H1 (cell line): ENCODE data around the gene LPCAT1. TPM values are rescaled to one million over a fixed set of nuclear protein-coding genes. Genes with fewer than 3 reads are reported as not detected.

Experiments
- CHD1 ChIP-seq: IDR thresholded peaks from 2 replicates; pipeline ENCODE4 v1.6.1; 2012; ENCODE audit warnings: low read depth, low read length, improper control_type of control experiment
- CTBP2 ChIP-seq: IDR thresholded peaks from 2 replicates; pipeline ENCODE4 v1.7.0; 2011; ENCODE audit warnings: borderline replicate concordance, mild to moderate bottlenecking, moderate library complexity, mixed read lengths, low read length; ENCODE audit not compliant: insufficient read depth, insufficient read length
- NRF1 ChIP-seq: IDR thresholded peaks from 2 replicates; pipeline ENCODE4 v1.6.1; 2011; ENCODE audit warnings: mild to moderate bottlenecking, low read depth, low read length, improper control_type of control experiment
- RXRA ChIP-seq: IDR thresholded peaks from 2 replicates; pipeline ENCODE4 v1.6.1; 2011; ENCODE audit warnings: low read depth, mild to moderate bottlenecking, low read length, moderate library complexity; ENCODE audit not compliant: insufficient read depth
- SAP30 ChIP-seq: fragments of 300-600 bp; sonication (generic); IDR thresholded peaks from 2 replicates; pipeline ENCODE4 v1.7.1; 2012; ENCODE audit warnings: low read length, moderate library complexity, mild to moderate bottlenecking, inconsistent platforms; ENCODE audit not compliant: insufficient read depth, insufficient replicate concordance
- ZNF274 ChIP-seq: IDR thresholded peaks from 2 replicates; pipeline ENCODE4 v1.7.0; 2012; ENCODE audit warnings: low read length, borderline replicate concordance; ENCODE audit errors: extremely low read depth
- polyA plus RNA-seq, 7 experiments: library from polyadenylated mRNA; depleted of rRNA in 3 of 7; stranded (reverse) in 5 of 7; unstranded in 2 of 7; fragments of >200 nt in 5 of 7; fragments of 200-250 nt in 2 of 7; gene quantifications; 1 replicate in 5 of 7; 2 replicates in 1 of 7; 4 replicates in 1 of 7; pipeline versions ENCODE4 v1.2.1 to v1.2.3, GENCODE V29; 2011 to 2013; ENCODE audit warnings: missing spikeins in 2 of 7, mixed read lengths in 2 of 7
- total RNA-seq: library from RNA; stranded (reverse); fragmentation: NEBNext Ultra II Directional; extraction: Animal tissue kit (Norgen Biotek cat#: 25700); gene quantifications from 2 replicates; pipeline ENCODE4 v1.2.1, GENCODE V29; 2021
- TF ChIP-seq, protein P1 (sequence below): fragments of 300-600 bp; sonication (generic); IDR thresholded peaks from 2 replicates; pipeline ENCODE4 v1.7.1; 2012; ENCODE audit warnings: low read length, moderate library complexity, mild to moderate bottlenecking, inconsistent platforms; ENCODE audit not compliant: insufficient replicate concordance

LPCAT1 gene
- total and polyA plus RNA-seq, 2 of the 8 experiments (the other 6 are each of a cell fraction or from before 2014, with no cell fraction given), result 107 to 260 TPM

DNA sequence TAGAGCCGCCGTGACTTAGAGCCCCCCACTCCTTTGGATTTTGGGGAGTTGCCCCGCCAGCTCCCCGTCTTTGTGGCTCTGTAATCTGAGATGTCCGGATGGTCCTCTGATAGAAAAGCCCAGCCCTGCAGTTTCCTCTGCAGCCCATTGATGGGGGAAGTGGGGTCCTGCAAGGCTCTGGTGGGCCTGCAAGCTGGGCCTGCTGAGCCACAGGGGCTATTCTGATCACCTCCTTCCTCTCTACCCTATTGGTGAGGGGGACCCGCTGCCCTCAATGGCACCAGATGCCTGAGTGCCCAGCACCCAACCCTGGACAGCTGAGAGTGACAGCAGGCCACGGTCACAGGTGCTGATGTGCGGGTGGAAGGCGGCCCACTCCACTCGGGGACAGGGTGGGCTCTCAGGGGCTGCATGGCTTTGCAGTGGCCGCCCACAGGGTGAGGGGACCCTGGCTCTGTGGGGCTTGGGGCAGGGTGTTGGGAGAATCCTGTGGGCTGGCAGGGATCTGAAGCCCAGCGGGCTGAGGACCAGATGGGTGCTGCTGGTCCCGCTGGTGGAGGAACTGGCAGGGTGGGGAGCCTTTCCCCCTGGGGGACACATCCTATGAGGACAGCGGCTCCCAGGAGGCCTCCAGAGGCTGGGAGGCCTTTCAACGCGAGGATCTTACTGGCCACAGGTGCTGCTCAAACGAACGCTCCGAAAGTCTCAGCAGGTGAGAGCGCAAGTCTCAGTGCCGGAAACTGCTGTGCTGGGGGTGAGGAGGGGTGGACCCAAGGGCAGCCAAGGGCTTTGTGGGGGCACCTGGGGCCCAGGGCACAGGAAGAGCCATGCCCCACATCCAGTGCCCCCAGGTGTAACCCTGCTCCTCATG is 30.0 kb upstream of the LPCAT1 start (continued):
- TF ChIP-seq, protein P1, sequence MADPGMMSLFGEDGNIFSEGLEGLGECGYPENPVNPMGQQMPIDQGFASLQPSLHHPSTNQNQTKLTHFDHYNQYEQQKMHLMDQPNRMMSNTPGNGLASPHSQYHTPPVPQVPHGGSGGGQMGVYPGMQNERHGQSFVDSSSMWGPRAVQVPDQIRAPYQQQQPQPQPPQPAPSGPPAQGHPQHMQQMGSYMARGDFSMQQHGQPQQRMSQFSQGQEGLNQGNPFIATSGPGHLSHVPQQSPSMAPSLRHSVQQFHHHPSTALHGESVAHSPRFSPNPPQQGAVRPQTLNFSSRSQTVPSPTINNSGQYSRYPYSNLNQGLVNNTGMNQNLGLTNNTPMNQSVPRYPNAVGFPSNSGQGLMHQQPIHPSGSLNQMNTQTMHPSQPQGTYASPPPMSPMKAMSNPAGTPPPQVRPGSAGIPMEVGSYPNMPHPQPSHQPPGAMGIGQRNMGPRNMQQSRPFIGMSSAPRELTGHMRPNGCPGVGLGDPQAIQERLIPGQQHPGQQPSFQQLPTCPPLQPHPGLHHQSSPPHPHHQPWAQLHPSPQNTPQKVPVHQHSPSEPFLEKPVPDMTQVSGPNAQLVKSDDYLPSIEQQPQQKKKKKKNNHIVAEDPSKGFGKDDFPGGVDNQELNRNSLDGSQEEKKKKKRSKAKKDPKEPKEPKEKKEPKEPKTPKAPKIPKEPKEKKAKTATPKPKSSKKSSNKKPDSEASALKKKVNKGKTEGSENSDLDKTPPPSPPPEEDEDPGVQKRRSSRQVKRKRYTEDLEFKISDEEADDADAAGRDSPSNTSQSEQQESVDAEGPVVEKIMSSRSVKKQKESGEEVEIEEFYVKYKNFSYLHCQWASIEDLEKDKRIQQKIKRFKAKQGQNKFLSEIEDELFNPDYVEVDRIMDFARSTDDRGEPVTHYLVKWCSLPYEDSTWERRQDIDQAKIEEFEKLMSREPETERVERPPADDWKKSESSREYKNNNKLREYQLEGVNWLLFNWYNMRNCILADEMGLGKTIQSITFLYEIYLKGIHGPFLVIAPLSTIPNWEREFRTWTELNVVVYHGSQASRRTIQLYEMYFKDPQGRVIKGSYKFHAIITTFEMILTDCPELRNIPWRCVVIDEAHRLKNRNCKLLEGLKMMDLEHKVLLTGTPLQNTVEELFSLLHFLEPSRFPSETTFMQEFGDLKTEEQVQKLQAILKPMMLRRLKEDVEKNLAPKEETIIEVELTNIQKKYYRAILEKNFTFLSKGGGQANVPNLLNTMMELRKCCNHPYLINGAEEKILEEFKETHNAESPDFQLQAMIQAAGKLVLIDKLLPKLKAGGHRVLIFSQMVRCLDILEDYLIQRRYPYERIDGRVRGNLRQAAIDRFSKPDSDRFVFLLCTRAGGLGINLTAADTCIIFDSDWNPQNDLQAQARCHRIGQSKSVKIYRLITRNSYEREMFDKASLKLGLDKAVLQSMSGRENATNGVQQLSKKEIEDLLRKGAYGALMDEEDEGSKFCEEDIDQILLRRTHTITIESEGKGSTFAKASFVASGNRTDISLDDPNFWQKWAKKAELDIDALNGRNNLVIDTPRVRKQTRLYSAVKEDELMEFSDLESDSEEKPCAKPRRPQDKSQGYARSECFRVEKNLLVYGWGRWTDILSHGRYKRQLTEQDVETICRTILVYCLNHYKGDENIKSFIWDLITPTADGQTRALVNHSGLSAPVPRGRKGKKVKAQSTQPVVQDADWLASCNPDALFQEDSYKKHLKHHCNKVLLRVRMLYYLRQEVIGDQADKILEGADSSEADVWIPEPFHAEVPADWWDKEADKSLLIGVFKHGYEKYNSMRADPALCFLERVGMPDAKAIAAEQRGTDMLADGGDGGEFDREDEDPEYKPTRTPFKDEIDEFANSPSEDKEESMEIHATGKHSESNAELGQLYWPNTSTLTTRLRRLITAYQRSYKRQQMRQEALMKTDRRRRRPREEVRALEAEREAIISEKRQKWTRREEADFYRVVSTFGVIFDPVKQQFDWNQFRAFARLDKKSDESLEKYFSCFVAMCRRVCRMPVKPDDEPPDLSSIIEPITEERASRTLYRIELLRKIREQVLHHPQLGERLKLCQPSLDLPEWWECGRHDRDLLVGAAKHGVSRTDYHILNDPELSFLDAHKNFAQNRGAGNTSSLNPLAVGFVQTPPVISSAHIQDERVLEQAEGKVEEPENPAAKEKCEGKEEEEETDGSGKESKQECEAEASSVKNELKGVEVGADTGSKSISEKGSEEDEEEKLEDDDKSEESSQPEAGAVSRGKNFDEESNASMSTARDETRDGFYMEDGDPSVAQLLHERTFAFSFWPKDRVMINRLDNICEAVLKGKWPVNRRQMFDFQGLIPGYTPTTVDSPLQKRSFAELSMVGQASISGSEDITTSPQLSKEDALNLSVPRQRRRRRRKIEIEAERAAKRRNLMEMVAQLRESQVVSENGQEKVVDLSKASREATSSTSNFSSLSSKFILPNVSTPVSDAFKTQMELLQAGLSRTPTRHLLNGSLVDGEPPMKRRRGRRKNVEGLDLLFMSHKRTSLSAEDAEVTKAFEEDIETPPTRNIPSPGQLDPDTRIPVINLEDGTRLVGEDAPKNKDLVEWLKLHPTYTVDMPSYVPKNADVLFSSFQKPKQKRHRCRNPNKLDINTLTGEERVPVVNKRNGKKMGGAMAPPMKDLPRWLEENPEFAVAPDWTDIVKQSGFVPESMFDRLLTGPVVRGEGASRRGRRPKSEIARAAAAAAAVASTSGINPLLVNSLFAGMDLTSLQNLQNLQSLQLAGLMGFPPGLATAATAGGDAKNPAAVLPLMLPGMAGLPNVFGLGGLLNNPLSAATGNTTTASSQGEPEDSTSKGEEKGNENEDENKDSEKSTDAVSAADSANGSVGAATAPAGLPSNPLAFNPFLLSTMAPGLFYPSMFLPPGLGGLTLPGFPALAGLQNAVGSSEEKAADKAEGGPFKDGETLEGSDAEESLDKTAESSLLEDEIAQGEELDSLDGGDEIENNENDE, result no peak
- TF ChIP-seq RXRA, result no peak
- TF ChIP-seq SAP30, result no peak
- TF ChIP-seq ZNF274, result no peak
- TF ChIP-seq CHD1, result no peak
- TF ChIP-seq CTBP2, result no peak
- no peak for TF ChIP-seq NRF1
